Left renal cortex interstitium (tissue), 4 donors: ENCODE measurements around the gene ANKRD1. TPM values are rescaled to one million over a fixed set of nuclear protein-coding genes. Genes with fewer than 3 reads are reported as not detected.

Source experiments
- DNase-seq, 4 donors: peaks; one replicate each; pipeline ENCODE4 v3.0.0-alpha.2; 2013; ENCODE audit warnings: low read depth in 4 of 4, low spot score in 2 of 4, missing footprints in 1 of 4
- polyA plus RNA-seq, 4 donors: library from polyadenylated mRNA; unstranded; fragments of 120-200 nt; gene quantifications; one replicate each; pipeline ENCODE4 v1.2.1, GENCODE V29; 2013; ENCODE audit not compliant: insufficient read length in 4 of 4

ANKRD1 gene
- polyA plus RNA-seq, 4 donors: 0.44 to 0.88 (median 0.70) TPM

GRCh38 chr10:90936276-90936659, 15.4 kb upstream of the ANKRD1 start:
- no peak for DNase-seq

DNA sequence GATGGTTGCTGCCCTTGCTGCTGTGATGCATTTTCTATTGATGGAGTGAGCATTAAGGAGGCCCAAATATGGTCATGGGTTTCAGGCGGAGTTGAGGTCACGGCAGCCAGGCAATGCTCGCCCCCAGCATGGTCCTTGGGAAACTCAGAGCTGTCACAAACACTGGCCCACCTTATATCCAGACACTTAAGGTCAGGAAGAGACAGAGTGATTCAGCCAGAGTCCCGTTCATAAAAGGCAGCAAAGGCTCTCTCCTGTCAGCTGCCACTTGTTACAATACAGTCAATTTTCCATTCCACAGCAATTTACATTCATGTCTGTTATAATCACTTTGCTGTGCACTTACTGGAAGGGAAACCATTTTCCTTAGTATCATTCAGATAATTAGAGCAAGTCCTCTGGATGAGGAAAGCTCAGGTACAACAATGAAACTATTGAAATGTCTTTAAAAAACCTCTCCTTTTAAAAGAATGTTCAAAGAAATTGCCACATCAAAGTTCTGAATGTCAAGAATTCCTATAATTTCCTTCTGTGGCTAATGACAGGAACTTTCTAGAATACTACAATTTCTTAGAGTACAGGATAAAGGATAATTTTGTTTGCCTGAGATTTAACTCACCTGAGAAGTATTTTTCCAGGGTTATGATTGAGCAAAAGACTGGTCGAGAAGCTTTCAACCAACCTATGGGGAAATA, 14.8 kb upstream of the ANKRD1 start:
- DNase-seq: no peak

DNA sequence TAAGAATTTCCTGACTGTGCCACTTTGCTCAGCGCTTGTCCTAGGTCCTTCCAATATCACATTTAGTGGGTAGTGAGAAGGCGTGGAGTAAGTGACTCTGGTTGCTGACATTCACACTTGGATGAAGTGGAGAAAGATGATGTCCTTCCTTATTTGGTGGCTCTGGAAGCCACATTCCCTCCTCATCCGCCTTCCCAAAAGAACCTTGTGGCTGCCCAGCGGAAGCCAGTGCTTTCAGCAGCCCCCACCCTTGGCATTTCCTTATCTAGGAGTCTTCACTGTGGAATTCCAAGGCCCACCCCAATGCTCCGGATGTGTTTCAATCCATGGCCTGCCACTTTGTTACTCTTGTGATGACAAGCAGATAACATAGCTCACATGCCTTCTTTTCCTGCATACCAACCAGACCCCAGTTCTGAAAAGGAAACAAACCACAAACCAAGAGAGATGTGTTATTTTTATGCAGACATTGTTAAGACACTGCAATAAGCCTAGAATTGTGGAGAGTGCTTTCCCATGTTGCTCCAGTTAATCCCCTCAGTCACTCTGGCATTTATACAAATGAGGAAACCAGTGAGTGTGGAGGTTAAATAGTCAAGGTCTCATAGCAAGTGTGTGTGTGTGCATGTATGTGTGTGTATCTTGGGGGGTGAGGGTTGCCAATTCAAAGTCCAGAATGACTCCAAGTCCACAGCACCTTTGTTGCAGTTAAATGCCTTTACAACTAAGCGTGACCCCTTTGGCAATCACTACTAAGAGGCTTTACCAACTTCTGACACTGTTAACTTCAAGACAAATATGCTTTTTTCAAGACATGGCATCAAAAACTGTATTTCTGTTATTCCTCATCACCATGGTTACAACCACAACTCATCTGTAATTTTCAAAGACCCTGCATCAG, 10.3 kb upstream of the ANKRD1 start:
- peak in 2 of 4 donors; percentile 29 for DNase-seq

DNA sequence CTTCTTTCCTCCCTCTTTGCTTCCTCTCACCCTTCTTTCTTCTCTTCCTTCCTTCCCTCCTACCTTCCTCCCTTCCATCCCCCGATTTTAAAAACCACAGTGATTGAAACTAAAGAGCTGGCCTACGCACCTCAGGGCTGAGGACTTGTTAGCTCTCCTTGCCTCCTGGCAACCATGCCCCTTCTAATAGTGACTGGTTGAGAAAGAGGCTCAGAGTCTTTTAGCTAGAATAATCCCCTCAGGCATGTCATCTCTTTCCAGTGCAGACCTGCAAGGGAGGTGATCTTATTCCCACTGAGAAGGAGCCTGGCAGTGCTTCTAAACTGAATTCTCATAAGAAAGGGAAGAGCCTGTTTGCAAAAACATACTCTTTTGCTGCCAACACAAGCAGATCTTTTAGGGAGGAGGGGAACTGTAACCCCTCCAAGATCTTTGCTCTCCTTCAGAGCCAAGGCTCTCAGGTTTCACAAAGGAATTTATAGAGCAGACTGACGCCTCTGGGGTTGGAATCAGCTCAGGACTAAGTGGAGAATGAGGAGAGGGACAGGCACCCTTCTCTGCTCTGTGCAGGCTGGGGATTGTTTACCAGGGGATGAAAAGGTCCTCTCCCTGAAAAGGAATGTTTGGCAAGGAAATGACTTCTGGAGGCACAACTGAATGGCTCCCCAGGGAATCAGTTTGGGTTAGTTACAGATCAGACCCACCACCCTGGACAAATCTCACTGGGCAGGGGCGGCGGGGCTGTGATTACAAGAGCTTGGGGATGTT, 9.4 kb upstream of the ANKRD1 start:
- peak in 3 of 4 donors; percentile 39 to 56 (median 44) for DNase-seq

- no peak for DNase-seq
These were observed 8.3 kb upstream of the ANKRD1 start for GRCh38 chr10:90929179-90929578.

GRCh38 chr10:90927293-90927692, 6.4 kb upstream of the ANKRD1 start:
- no peak for DNase-seq

DNA sequence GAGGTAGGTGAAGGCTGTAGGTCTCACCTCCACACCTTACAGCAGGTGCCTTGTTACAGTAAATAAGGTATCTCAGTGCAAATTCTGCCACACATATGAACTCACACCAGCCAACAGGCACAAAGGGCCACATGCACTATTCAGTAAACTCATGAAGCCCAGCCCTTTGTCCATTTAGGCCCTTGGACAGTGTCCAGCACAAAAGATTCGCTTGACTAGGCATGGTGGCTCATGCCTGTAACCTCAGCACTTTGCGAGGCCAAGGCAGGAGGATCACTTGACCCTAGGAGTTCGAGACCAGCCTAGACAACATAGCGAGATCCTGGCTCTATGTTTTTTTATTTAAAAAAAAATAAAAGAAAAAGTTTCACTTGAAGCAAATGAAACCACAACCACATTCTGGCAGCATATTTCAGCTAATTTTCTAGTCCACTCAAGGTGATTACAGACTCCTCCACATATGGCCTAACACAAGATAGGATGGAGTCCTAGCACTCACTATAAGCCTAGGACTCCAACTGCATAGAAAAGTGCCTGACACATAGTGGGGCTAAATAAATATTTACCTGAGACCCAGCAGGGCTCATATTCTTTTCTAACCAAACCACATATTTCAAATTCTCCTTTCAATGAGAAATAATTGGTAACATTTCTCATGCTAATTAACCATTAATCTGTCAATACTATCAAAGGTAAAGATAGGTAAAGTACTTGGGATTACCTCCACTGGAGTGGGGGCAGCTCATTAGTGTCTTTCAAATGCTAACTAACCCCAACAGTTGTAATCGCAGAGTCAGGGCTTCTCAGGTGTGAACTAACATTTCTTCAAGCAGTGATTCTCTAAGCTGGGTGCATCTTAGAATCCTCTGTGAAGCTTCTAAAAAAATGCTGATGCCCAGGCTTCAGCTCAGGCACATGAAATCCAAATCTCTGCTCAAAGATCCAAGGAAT, 4.5 kb upstream of the ANKRD1 start:
- DNase-seq: no peak

- DNase-seq: no peak
These were observed 3.7 kb upstream of the ANKRD1 start for GRCh38 chr10:90924552-90924951.

DNA sequence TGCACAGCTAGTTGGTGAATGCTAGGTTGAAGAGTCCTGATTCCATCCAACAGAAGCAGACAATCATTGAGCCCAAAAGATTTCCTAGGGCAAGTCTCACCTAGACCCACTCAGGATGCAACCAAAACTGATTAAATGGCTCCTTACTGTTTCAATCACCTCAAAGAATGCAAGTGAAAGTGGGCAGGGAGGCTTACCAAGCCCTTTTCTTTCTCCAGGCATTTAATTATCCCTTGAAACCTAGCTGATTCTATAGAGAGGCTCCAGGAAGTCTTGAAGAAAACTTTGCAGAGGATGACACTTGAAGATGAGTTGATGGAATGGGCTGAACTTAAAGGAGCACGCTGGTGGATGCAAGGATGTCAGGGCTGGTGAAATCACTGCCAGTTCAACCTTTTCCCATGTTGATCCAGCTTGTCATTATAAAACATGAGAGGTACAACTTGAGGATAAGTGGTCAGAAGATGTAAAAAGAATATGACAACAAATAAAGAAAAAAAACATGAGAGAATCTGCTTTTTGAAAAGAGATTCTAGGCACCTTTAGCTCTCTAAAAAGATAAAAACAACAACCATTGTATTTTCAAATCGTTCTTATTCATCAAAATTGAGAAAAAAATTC, 2.3 kb upstream of the ANKRD1 start:
- no peak for DNase-seq

GRCh38 chr10:90921906-90922305, 1.0 kb upstream of the ANKRD1 start:
- no peak for DNase-seq

- DNase-seq: no peak
These were observed 958 bp downstream of the ANKRD1 start for GRCh38 chr10:90919683-90920574.

DNA sequence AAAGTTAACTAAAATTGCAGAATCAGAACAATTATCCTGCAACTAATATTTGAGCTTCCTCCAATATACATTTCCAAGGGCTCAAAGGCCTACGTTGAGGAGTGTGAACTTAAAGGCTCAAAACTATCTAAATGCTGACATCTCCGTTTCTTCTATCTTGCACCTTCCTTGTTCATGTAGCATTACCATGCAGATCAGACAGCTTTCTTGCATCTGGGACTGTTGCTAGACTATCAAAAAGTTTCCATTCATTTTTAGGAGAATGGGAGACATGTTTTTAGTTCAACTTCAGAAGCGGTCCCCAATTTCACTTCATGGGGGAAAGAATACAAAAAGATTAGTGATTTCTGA, 2.9 kb downstream of the ANKRD1 start:
- DNase-seq: no peak

- no peak for DNase-seq
These were observed 3.5 kb downstream of the ANKRD1 start for GRCh38 chr10:90917238-90917967.

DNA sequence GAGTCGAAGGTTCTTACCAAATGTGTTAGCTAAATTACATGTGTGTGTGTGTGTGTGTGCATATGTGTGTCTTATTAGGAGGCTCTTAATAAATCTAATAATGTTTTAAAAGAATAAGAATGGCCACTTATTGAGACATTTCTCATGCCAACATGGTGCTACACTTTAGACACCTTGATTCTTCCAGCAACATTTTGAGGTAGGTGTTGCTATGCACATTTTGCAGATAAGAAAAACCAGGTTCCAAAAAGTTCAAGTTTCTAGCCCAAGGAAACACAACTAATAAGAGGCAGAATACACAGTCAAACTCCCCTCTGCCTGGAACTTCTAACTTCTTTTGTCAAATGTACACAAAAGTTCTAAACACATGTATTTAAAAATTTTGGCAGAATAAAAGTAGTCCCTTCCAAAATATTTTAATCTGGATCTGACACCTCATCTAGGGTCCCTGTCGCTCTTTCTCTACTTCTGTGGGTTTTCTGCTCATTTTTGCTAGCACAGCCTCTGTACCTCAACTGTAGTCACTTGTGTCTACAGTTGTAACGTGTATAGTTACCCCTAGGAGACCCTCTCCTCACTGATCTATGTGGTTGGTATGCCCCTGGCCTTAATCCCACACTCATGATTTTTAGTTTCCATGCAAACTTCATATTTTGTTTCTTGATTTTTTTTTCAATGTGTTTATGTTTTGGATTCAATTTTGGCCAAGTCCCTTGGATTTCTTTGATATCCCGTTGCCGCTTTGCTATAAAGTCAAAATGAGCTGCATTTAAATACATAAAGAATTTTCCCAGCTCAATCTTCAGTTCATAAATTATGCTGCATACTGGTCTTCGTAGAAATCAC, 4.3 kb downstream of the ANKRD1 start:
- DNase-seq: no peak

DNA sequence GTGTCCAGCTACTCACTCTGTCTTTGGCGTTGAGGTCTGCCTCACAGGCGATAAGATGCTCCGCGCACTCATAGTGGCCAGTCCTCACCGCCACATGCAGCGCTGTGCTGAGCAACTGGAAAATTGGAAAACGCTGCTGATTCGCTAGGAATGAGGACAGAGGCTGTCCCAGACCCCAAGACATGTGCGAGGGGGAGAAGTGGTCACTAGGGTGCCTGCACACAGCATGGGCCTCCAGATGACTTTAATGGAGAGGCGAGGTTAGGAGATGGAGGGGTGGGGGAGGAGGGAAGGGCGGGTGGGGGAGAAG, 5.2 kb downstream of the ANKRD1 start:
- DNase-seq: no peak

DNA sequence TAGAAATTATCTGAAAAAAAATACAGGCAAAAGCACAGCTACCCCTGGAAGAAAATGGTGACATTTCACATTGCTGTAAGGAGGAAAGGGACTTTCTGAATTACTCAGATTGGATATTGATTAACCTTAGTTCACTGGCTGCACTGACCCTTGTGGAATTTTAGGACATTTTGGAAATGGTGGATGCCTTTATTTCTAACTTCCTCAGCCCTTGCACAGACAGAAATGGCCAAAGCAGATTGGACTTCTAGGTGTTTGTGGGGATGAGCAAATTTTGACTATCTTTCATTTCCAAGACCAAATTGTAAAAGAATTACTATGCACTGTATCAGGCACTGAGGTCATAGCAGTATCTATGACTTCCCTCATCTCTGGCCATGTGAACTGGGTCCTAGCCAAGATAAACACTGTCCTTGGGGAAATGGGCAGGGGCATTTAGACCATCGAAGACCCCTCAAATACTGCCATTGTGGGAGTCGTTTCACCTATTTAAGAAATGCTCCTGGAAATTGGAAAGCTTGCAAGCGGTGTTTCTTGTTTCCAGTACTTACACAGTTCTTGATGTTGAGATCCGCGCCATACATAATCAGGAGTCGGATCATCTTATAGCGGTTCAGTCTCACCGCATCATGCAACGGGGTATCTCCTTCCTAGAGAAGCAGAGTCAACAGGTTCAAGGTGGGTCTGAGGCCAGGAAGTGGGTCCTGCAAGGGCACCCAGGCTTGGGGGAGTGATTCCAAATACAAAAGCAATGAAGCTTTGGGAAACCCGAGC, 5.7 kb downstream of the ANKRD1 start:
- no peak for DNase-seq
